Endothelial cell of umbilical vein (primary cell): Measurements from ENCODE around the gene SLC25A26. TPM values are rescaled to one million over a fixed set of nuclear protein-coding genes. Genes with fewer than 3 reads are reported as not detected.

Experiments
- BruUV-seq: library from RNA; stranded (reverse); fragments of 400-500 nt; replicated peaks from 2 replicates; lab custom pipeline; 2021; lab: Mats Ljungman, UMichigan
- CTCF ChIA-PET: fragments of 300-600, 350-600 bp; sonication (Branson Sonifier 250); formaldehyde crosslinking; loops from one replicate; lab custom pipeline; 2021; ENCODE audit warnings: antibody characterized with exemption, inconsistent platforms; lab: Charles Lee
- POLR2A ChIA-PET: fragments of 300-600, 350-600 bp; sonication (Branson Sonifier 250); formaldehyde crosslinking; loops from one replicate; lab custom pipeline; 2021; ENCODE audit warnings: antibody characterized with exemption, inconsistent platforms; lab: Charles Lee
- DNase-seq: peaks from one replicate; pipeline ENCODE4 v3.0.0-alpha.2; 2011; ENCODE audit warnings: low read depth, low spot score
- FAIRE-seq: peaks from 2 replicates; lab custom pipeline; 2011; peaks lifted over from hg19 to GRCh38; lab: Jason Lieb, UNC
- H2AFZ ChIP-seq: 2 replicates; pipeline ENCODE4 v1.6.0; 2012; ENCODE audit warnings: low read depth, low read length, control low read depth, inconsistent platforms
- H3K27ac ChIP-seq: 2 replicates; pipeline ENCODE4 v1.5.1; 2011; ENCODE audit warnings: low read depth, mild to moderate bottlenecking, control low read depth, low read length, moderate library complexity; ENCODE audit not compliant: insufficient read depth
- H3K27me3 ChIP-seq, 2 experiments: 2 replicates each; pipeline versions ENCODE4 v1.6.0 to v1.6.1; 2011; ENCODE audit warnings: low read length in 2 of 2, mixed read lengths in 1 of 2; ENCODE audit not compliant: control insufficient read depth in 2 of 2, insufficient read depth in 2 of 2
- H3K36me3 ChIP-seq, 2 experiments: 2 replicates in 1 of 2; 3 replicates in 1 of 2; pipeline ENCODE4 v1.5.1; 2011; ENCODE audit warnings: low read length in 2 of 2, mild to moderate bottlenecking in 1 of 2, moderate library complexity in 1 of 2; ENCODE audit not compliant: control insufficient read depth in 2 of 2, insufficient read depth in 2 of 2; ENCODE audit errors: extremely low read depth in 1 of 2
- H3K4me1 ChIP-seq: 3 replicates; pipeline ENCODE4 v1.5.1; 2011; ENCODE audit warnings: mild to moderate bottlenecking, low read length; ENCODE audit not compliant: control insufficient read depth, insufficient read depth; ENCODE audit errors: extremely low read depth
- H3K4me2 ChIP-seq: 2 replicates; pipeline ENCODE4 v1.6.1; 2011; ENCODE audit warnings: low read length, control low read depth, mixed read lengths; ENCODE audit not compliant: insufficient read depth
- H3K4me3 ChIP-seq, 3 experiments: fragments of 200-600 bp in 1 of 3; sonication (generic), shearing (Covaris generic) in 1 of 3; replicated peaks in 1 of 3; 2 replicates each; pipeline ENCODE4 v1.5.1; 2011 to 2016; ENCODE audit warnings: control low read depth in 3 of 3, low read length in 3 of 3, mild to moderate bottlenecking in 2 of 3, inconsistent platforms in 1 of 3, low read depth in 1 of 3, moderate library complexity in 1 of 3; ENCODE audit not compliant: insufficient read depth in 1 of 3
- H3K79me2 ChIP-seq: 2 replicates; pipeline ENCODE4 v1.6.0; 2012; ENCODE audit warnings: low read length, inconsistent platforms; ENCODE audit not compliant: control insufficient read depth, insufficient read depth
- H3K9ac ChIP-seq: replicated peaks from 2 replicates; pipeline ENCODE3; 2011; ENCODE audit warnings: low read length, control low read depth; ENCODE audit not compliant: insufficient read depth; ENCODE audit errors: extremely low read depth
- H3K9me1 ChIP-seq: replicated peaks from 3 replicates; pipeline ENCODE4 v1.6.0; 2011; ENCODE audit warnings: mild to moderate bottlenecking, low read length; ENCODE audit not compliant: control insufficient read depth, insufficient read depth; ENCODE audit errors: extremely low read depth
- H3K9me3 ChIP-seq: replicated peaks from 2 replicates; pipeline ENCODE4 v1.5.1; 2012; ENCODE audit warnings: low read length, inconsistent platforms; ENCODE audit not compliant: control insufficient read depth, insufficient read depth
- H4K20me1 ChIP-seq: replicated peaks from 2 replicates; pipeline ENCODE3; 2011; ENCODE audit warnings: mild to moderate bottlenecking, low read length; ENCODE audit not compliant: control insufficient read depth, insufficient read depth; ENCODE audit errors: extremely low read depth
- EZH2 ChIP-seq: IDR thresholded peaks from 2 replicates; pipeline ENCODE4 v1.6.1; 2012; ENCODE audit warnings: borderline replicate concordance, low read depth, mild to moderate bottlenecking, moderate library complexity, low read length, inconsistent platforms; ENCODE audit not compliant: severe bottlenecking
- FOS ChIP-seq: IDR thresholded peaks from 2 replicates; pipeline ENCODE4 v1.6.1; 2011; ENCODE audit warnings: mild to moderate bottlenecking, low read length, moderate library complexity, borderline replicate concordance; ENCODE audit not compliant: insufficient read depth
- GATA2 ChIP-seq: IDR thresholded peaks from 2 replicates; pipeline ENCODE4 v1.7.0; 2011; ENCODE audit warnings: low read depth, mild to moderate bottlenecking, moderate library complexity, mixed read lengths, low read length; ENCODE audit not compliant: insufficient read length, insufficient read depth
- MYC ChIP-seq: IDR thresholded peaks from one replicate; pipeline ENCODE4 v1.6.1; 2011; ENCODE audit warnings: mild to moderate bottlenecking, low read depth, low read length
- POLR2A ChIP-seq: IDR thresholded peaks from 2 replicates; pipeline ENCODE4 v1.6.1; 2012; ENCODE audit warnings: low read depth, mild to moderate bottlenecking, control low read depth, low read length
- dilution Hi-C: fragments of 300-500 bp; cut with MboI; formaldehyde crosslinking; loops from one replicate; pipeline ENCODE4 v1.15.0; 2019; ENCODE audit warnings: low sequenced_read_pairs; ENCODE audit not compliant: extremely low pct_ligation_motif_present
- intact Hi-C: fragments of 100-400 bp; cut with micrococcal nuclease; formaldehyde crosslinking; loops from one replicate; pipeline ENCODE4 v1.10.0; 2022
- polyA plus RNA-seq, 4 experiments: library from polyadenylated mRNA; depleted of rRNA in 3 of 4; stranded (reverse) in 3 of 4; unstranded in 1 of 4; fragments of >200 nt; gene quantifications; 2 replicates each; pipeline versions ENCODE4 v1.2.1 to v1.2.3, GENCODE V29; 2011 to 2012; ENCODE audit warnings: missing spikeins in 1 of 4
- small RNA-seq: library from RNA; depleted of rRNA; stranded (forward); fragments of <200 nt; gene quantifications from one replicate; pipeline ENCODE3, GENCODE V24; 2012; ENCODE audit warnings: low replicate concordance, low read depth; ENCODE audit not compliant: insufficient read depth, insufficient read length
- total RNA-seq: library from RNA; stranded (reverse); gene quantifications from 2 replicates; pipeline ENCODE4 v1.2.3, GENCODE V29; 2021
- TF ChIP-seq, protein P1 (sequence below), 2 donors: IDR thresholded peaks; 1 replicate in 1 of 2; 2 replicates in 1 of 2; pipeline ENCODE4 v1.5.1; 2011; ENCODE audit warnings: low read length in 2 of 2, mild to moderate bottlenecking in 2 of 2, moderate library complexity in 2 of 2, control low read depth in 1 of 2, inconsistent platforms in 1 of 2, low read depth in 1 of 2; ENCODE audit not compliant: insufficient read depth in 1 of 2; ENCODE audit errors: extremely low read depth in 1 of 2
- TF ChIP-seq, protein P2 (sequence below): IDR thresholded peaks from 2 replicates; pipeline ENCODE4 v1.6.1; 2011; ENCODE audit not compliant: insufficient read depth, insufficient read length

Gene SLC25A26
- total and polyA plus RNA-seq, 2 donors (not counting 3 experiments of a cell fraction or from before 2014, with no cell fraction given), result 11.8 to 23.5 TPM

DNA sequence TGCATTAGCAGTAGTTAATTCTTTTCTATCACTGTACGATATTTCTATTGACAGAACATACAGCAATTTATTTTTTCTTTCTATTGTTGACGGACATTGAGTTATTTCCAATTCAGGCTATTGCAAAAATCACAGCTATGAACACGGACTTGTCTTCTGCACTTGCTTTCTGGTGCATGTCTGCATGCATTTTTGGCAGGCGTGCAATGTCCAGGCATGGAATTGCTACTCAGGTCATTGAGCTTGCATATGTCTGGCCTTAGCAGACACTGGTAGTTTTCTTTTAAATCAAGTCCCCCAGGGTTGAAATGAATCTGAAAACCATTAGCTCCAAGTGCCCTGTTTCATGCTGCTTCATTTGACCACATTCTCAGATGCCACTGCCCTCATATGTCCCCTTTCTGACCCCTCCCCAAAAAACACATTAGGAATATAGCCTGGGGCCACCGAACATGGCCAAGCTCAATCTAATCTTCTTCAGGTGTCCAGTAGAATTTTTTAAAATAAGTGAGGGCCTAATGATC, 207.2 kb downstream of the SLC25A26 start:
- DNase-seq (no peak), FAIRE-seq (no peak)
- TF ChIP-seq FOS (no peak), EZH2 (no peak), POLR2A (no peak), GATA2 (no peak), MYC (no peak)
- TF ChIP-seq, protein P1, sequence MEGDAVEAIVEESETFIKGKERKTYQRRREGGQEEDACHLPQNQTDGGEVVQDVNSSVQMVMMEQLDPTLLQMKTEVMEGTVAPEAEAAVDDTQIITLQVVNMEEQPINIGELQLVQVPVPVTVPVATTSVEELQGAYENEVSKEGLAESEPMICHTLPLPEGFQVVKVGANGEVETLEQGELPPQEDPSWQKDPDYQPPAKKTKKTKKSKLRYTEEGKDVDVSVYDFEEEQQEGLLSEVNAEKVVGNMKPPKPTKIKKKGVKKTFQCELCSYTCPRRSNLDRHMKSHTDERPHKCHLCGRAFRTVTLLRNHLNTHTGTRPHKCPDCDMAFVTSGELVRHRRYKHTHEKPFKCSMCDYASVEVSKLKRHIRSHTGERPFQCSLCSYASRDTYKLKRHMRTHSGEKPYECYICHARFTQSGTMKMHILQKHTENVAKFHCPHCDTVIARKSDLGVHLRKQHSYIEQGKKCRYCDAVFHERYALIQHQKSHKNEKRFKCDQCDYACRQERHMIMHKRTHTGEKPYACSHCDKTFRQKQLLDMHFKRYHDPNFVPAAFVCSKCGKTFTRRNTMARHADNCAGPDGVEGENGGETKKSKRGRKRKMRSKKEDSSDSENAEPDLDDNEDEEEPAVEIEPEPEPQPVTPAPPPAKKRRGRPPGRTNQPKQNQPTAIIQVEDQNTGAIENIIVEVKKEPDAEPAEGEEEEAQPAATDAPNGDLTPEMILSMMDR (IDR thresholded peaks at IDR 0.05; ENCODE audit: extremely low read depth in 1 of 2, insufficient read depth in 1 of 2, low read depth in 1 of 2, low read length in 2 of 2), result no peak
- TF ChIP-seq, protein P2, sequence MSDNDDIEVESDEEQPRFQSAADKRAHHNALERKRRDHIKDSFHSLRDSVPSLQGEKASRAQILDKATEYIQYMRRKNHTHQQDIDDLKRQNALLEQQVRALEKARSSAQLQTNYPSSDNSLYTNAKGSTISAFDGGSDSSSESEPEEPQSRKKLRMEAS, result no peak
- Histone ChIP-seq H3K9ac (peak overlapping the region; percentile 75), H3K27me3 (no peaks in the 10 kb centered on the region), H3K4me1 (peaks cover 23% of the 10 kb centered on the region), H3K9me1 (no peaks in the 10 kb centered on the region), H3K27ac (peak overlapping the region; percentile 94), H2AFZ (no peak overlapping the region), H4K20me1 (no peaks in the 10 kb centered on the region), H3K4me3 (peak overlapping the region in 1 of 3 experiments; percentile 41), H3K36me3 (no peaks in the 10 kb centered on the region), H3K4me2 (peak overlapping the region; percentile 74), H3K9me3 (no peaks in the 10 kb centered on the region), H3K79me2 (peaks cover 31% of the 10 kb centered on the region)
- CTCF ChIA-PET, result interaction anchor here (0.8 to 2.3 kb wide), 7 partner anchors 11 to 50 kb away, joined by 4 to 13 read pairs (median 5); no protein-coding TSS in a partner anchor
- intact Hi-C loops (loop anchor here (1.0 kb wide), 3 partner anchors 14 to 73 kb away; partner anchors contain the start of gene LRIG1), dilution Hi-C loops (no loop called here)
- POLR2A ChIA-PET, result no interaction called here
- no TSS peak for BruUV-seq

Small RNA genes lying within 50 kb of the gene (small RNA-seq; reads per million reads assigned to genes)
- gene RN7SL482P, result not detected
- not detected for gene RNU6-787P

Other genes starting within 250 kb of the SLC25A26 start
- gene MAGI1, start 182.1 kb upstream of the SLC25A26 start, total RNA-seq, result 47.7 and 47.9 TPM in 2 replicates
- 8.2 and 10.1 TPM in 2 replicates for gene MAGI1, start 182.1 kb upstream of the SLC25A26 start, polyA plus RNA-seq